DMS153 (cell line): Measurements from ENCODE around the gene NKAIN2.
A peak's percentile ranks its signal among the peaks of the same experiment; 100 is the strongest.

ENCODE experiments used
- DNase-seq: peaks from one replicate; lab custom pipeline; 2025; lab: John Stamatoyannopoulos, UW

The NKAIN2 gene

DNA sequence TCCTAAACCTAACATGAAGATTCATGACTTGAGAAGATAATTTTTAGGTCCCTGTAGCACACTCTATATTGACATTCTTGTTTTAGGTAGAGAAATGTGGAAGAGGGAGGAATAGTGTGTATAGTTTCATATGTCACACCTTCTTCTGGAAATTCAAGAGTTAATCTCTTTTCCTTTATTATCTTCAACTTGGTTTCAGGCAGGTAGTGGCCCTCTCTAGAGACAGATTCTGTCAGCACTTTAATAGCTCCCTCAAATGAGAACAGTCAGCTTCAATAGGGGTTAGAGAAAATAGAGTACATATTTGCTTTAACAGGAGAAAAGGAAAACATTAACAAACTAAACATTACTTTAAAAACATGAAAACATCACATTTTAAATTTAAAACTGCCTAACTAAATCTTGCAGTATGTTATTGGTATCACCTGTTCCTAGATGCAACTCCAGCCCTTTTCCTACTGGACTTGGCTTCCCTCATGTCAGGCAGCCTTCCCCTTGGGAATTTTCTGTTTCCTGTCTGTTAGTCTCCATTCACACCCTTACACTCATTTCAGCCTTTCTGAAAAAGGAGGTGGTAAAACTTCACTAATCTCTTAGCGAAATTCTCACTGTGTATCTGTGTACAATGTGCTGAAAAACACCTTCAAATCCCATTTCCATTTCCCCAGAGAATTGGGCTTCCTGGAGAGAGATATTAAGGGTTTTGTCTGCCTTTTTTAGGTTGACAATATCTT, 966.3 kb downstream of the NKAIN2 start:
- DNase-seq = peak; percentile 53

DNA sequence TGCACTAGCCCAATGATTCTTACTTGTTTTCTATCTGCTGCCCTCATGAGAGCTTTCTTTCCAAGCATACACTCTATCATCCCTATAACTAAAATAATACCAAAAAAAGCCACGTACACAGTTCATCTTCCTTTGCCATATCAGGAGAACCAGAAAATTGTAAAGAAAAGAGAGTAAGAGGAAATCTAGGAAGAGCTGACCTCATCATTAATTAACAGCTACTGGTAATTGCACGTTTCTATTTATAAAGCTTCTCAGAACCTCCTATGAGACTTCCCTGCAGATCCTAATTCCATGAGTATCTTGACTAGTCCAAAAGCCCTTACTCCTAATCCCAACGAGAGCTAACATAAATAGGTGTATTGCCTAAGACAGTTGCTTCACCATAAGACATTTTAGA, 967.1 kb downstream of the NKAIN2 start:
- no peak for DNase-seq

DNA sequence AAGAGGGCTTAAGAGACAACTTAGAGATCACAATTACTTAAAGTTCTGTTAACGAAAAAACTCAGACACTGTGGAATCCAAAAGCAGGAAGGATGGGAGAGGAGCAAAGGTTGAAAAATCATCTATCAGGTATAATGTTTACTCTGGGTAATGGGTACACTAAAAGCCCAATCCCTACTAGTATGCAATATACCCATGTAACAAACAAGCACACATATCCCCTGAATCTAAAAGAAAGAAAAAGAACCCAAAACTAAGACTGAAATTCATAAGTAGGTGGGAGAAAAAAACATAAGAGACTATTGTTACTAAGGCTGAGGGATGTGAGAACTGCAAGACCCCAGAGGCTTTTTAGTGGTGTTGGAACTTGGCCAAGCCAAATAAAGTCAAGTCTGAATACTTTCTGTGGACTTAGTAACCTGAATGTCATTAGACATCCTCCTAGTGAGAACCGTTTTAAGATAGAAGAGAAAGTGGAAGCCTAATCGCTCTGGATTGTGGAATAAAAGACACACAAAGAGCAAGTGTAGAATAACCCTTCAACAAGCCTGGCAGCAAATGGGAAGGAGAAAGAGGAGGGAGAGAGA, 969.2 kb downstream of the NKAIN2 start:
- no peak for DNase-seq

DNA sequence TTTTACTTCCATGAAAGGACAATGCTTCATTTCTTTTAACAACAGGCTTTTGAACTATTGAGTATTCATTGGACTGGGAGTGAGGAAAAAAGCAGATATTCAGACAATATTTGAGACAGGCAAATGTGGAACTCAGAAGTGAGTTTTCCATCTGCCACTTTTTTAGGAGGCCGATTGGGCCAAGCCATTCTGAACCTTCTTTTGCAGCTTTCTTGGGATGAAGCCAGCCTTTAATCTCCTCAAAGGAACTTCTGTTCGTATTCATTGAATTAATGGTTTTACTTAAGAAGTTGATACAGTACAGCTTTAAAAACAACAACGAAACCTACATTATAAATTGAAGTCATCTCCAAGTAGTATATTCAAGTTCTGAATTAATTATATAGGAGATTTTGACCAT, 971.5 kb downstream of the NKAIN2 start:
- DNase-seq = no peak

DNA sequence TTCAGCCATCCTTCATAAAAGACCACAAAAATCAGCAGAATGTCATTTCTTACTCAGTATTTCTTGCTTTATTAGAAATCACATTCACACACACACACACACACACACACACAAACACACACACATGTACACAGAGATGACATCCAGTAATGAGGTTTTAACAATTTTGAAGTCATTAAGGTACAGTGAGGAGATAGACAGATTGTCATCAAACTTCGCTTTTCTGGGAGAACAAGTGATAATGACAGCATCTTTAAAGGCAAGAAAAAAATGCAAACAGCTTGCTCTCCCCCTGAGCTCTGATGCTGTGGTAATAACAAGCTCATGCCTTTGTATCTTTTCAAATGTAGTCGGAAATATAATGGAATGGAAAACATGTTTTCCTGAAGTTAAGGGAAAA, 974.2 kb downstream of the NKAIN2 start:
- DNase-seq = no peak

DNA sequence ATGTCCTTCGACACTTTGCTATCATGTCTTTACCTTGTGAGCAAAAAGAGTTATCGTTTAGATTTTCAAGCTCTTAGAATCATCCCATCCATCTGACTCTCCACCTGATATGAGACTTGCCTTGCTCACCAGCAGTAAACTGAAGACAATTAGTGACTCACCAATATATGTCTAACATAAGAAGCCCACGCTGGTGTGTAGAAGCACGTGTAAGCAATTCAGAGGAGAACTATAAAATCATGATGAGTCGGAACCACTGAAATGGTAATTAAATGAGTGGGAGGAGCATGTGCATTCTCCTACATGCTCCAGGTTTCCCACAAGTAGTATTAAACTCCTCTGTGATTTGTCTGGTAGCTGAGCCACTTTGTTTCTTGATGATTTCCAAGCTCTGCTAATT, 977.0 kb downstream of the NKAIN2 start:
- no peak for DNase-seq

DNA sequence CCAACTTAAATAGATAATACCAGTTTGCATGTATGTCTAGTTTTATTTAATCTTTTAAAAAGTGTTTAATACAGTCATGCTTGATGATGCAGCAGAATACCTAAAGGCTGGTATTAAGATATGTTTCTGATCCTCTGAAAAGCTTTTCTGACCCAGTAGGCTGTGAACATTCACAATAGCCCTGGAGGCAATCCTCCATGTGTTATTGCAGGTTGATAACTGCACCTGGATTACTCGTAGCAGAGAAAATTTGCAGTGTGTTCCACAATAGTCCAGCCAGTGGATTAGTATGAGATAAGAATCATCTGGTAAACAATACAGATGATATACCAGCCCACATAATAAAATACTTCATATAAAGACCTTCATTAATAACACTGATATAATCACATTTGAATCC, 979.7 kb downstream of the NKAIN2 start:
- DNase-seq = no peak

DNA sequence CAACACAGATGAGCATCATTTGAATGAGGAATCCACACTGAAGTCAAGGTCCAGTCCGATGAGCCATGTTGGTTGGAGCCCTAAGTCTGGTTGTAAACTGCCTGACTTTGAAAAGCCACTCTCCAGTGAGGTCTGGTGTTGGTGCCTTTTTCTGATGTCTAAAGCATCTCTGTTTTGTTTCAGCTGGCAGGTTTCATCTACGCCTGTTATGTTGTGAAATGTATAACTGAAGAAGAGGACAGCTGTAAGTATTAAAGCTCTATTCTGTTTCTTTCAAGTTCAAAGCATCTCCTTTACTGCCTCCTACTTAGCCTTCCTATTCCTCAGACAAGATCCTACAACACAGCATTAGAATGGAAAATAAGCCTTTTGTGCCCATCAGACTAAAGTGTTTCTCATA, 987.5 kb downstream of the NKAIN2 start:
- no peak for DNase-seq

DNA sequence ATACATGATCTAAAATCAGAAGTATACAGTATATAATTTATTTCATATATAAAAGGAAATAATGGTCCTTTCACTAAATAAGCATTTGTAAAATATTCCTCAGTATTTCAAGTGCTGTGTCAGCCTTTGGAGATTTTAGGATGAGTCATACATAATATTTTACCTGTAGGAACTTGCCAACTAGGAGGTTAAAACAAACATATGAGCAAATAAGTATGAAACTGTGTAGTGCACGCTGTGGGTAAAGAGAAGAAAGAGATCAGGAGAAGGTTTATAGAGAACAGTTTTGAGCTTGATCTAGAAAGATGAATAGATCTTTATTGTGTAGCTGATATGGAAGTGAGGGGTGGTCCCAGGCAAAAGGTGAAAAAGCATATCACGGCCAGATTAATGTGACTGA, 988.7 kb downstream of the NKAIN2 start:
- peak; percentile 35 for DNase-seq

DNA sequence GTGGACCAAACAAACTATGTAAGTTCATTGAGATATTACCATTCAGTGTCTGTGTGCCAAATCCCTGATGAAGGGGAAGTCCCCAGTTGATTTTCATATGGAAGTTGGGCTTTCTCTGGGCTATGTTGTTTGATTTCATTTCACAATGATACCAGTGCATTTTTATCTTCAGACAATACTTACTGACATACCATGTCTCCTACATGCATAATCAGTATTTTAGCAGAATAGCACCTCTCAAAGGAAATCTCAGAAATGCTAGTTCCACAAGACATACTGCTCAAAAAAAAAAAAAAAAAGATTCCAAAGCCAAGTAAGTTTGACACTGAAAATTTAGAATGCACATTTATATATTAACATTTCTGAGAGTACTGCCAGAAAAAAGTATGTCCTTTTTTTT, 989.7 kb downstream of the NKAIN2 start:
- DNase-seq = no peak

DNA sequence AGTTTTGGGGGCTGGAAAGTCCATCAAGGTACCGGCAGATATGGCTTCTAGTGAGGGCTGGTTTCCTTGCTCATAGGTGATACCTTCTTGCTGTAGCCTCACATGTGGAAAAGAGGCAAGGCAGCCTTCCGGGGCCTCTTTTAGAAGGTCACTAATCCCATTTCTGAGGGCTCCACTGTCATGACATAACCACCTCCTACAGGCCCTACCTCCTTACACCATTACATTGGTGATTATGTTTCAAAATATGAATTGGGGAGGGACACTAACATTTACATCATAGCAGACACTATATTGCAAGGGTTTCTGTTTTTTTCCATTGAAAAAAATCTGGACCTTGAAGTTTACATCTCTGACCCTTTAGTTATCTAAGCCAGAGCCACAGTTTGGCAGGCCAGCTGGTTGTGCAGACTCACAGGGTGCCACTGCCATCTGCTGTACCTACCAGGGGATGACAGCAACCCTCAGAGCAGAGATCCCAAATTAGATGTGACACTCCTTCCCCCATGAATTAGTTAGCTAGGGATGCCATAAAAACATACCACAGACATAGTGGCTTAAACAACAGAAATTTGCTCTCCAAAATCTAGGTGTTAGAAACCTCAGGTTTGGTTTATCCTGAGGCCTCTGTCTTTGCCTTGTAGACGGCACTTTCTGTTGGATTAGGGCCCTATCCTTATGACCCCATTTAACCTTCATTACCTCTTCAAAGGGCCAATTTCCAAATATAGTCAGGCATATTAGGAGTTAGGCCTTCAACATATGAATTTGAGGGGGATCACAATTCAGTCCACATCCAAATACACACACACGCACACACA, 992.2 kb downstream of the NKAIN2 start:
- peak; percentile 56 for DNase-seq

DNA sequence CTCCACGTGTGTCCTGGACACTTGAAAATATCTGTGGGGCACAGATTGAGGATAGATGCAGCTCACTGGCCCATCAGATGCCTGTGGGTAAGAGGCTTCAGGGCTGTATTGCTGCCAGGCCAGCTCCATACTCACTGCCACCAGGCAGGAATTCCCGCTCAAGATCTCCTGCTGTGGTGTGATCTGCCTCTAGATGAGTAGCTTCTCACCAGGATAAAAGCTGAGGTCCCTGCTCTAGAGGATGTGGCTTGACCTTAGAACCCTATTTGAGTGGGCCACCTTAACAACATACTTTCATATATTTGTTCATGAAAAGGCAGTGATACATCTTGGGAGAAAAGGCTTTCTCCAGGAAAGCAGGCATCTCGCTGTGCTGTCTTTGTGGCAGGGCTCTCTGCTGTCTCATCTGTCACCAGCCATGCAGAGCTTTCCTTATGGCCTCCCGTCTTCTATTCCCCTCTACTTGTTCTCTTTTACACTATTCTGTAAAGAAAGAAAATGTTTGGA, 992.9 kb downstream of the NKAIN2 start:
- DNase-seq = no peak

DNA sequence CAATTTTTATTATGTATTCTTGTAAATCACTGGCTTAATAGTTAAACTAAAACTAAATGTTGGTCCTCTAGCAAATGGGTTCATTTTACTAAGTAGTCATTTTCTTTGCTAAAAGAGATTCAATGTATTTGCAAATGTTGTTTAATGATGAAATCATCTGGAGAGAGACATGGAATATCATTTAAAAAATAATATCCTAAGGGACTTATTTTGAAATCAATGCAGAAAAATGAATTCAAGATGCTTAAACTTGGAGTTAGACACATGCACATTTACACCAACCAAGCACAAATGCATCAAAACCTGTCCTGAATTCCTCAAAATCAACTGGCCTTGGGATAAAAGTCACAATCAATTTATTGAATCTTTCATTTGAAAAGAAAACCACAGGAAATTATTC, 993.6 kb downstream of the NKAIN2 start:
- no peak for DNase-seq

DNA sequence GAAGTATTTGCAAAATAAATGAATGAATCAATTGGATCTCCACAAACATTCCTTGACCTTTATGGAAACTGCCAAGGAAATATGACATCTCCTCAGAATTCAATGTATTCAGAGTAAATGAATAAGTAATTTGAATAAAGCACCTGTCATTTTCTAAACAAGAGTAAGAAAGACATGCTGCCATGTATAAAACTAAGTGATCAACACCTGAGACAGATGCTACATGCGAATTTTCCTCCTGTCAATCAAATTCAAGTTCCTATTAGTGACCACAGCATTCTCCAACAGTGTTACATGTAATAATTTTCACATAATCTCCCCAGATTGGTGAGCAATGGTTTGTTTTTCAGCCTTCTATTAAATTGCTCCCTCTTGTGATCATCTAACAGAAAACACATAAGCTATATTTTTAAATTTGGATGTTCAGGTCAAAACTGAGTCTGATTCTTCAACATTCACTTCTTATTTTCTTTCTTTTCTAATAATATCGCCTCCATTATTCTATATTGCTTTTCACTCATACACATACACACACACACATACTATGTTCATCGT, 995.4 kb downstream of the NKAIN2 start:
- no peak for DNase-seq

DNA sequence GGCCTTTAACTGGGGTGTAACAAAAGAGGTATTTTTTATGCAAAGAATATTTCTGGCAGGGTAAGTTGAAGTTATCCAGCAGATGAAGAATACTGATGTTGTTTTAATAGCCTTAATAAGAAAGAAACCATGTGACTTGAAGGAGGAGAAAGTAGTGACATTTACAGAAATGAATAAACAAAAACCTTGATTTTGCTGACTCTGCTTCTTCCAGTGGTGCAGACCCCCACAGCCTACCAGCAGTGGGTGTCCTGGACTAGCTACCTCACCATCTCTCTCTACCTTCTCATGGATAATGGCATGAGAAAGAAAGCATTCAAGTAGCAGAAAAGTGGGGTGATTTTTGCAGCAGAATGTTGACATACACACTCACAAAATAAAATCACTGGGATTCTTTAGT, 996.0 kb downstream of the NKAIN2 start:
- DNase-seq = no peak

DNA sequence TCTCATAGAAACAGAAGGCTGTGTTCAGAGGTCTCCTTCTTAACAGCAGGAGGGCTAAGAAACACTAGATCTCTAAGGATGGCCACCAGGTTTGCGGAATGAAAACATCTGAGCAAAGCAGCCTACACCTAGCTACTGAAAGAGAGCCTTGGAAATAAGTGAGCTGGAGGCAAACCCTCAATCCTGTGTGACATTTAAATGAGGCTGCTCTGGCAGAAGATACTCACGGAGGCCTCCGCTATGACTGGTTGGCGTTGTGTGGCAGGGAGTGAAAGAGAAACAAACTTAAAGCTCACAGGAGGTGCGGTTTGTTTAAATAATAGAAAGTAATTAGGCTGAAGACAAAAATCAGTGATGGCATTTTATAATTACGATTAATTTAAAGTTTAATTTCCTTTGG, 996.6 kb downstream of the NKAIN2 start:
- no peak for DNase-seq

DNA sequence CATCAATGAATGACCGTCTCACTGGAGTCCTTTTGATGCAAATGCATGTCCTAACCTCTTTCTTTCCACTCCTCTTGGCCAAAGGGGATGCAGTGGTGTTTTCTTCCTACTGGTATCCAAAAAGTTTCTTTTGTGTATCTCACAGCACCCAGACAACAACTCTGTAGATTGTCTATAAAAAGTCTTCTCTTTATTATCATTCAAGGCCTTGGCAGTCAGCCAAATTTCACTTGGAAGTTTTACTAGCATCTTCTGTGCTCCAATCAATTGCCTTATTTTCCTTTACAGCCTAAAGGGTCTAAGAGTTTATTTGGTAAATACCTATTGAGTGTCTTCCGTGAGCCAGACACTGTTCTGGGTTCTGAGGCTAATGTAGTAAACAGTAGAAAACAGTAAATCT, 1008.4 kb downstream of the NKAIN2 start:
- DNase-seq = no peak

DNA sequence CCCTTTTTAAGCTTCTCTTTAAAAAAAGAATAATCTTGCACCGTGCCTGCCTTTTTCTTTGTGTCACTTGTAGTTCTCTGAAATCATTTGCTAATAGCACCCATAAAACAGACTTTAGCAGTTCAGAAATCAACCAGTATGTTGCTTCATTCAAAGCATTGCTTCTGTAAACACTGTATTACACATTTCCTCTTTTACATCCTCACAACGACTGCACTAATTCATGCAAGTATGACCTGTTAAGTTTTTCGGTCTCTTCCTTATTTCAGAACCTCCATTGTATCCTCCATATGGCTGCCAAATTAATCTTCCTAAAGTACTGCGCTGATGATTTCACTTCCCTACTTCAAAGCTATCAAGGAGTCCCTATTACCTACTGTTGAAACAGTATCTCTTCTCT, 1015.7 kb downstream of the NKAIN2 start:
- DNase-seq = no peak

DNA sequence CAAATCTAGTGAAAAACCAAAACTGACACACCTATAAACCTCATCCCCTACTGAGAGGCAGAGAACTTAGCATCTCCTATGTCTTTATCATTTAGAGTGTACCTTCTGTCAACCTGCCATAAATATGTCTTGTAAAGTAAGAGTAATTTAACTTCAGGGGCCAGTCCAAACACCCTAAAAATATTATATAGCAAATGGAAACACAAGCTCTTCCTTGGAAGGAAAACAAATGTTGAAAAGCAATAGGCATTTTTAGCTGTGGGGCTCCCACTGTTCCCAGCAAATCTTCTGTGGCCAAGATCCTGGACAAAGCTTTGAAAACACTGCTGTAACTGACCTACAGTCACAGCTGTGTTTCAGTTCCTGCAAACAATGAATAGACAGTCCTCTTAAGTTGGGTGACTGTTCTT, 1018.5 kb downstream of the NKAIN2 start:
- no peak for DNase-seq

DNA sequence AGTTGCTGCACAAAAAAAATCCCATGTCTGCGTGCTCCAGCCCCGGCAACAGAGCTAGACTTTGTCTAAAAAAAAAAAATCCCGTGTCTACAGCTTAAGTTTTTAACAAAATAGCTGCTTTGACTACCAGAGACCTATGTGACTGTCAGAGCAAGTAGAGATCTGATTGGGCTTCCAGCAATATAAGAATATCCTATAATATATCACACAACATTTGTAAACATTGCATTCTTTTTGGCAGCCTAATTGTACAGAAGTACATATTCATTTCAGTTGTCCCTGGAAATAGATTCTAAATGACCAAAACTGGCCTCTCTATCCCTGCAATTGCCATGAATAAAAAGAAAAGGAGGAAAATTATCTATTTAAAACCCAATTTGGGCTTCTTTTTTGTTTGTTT, 1019.1 kb downstream of the NKAIN2 start:
- no peak for DNase-seq

DNA sequence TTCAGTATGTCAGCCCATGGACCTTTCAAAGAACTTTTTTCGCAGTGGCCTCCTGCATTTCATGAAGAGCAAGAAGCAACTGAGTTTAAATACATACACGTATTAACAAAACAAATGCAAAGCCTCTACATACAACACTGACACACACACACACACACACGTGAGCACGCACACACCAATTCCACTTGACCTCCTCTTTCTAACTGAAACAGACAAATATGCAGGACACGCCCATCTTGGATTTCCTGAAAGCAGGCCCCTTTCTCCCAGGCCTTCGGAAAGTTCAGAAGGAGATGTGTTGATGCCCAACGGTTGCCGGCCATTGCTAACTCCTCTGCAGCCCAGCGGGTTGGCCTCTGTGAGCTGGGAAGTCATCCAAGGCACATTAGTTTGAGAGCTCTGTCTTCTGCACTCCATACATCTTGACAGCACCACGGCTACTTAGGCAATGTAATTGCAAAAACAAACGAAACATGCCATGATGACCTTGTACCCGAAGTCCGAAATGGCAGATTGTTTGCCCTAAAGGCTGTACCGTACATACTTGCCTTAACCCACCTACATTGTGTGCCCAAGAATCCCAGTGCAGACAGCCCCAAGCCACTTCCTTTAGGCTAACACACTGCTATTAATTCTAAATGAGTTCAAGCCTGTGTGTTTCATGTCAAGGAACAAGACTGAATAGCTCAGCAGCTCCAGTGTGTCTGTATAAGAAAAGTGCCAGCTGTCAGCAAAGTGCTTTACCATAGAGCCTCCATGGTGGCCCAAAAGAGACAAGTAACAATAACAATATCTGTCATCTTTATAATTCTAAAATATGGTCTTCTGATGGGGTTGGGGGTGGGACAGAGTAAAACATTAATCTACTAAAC, 1019.8 kb downstream of the NKAIN2 start:
- DNase-seq = no peak

DNA sequence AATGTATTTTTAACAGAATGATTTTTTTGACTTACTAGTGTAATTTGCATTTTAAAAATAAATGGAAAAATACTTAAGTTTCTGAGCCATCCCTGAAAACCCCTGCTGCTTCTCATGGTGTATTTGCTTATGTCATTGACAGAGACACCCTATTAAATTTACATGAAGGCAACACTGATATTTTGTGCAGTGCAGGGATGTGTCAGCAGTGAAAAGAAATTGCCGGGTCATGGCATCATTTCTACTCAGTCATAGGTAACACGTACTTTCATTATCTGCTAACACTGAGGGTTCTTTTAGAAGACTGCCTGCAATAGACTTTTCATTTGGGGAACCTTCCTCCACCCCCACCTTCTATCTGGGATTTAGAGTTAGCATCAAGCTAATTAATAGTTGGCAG, 1021.9 kb downstream of the NKAIN2 start:
- no peak for DNase-seq
